HepG2 (cell line): ENCODE data around the gene LAMA5. TPM values are rescaled to one million over a fixed set of nuclear protein-coding genes. Genes with fewer than 3 reads are reported as not detected.

ENCODE experiments used
- ATAC-seq: fragments of 200-7000 bp; cut with Tn5 transposase; 3 replicates; pipeline ENCODE4 v1.9.1; 2020; ENCODE audit warnings: mild to moderate bottlenecking, moderate library complexity
- BruUV-seq: library from RNA; stranded (reverse); fragments of 400-500 nt; replicated peaks from 2 replicates; lab custom pipeline; 2021; lab: Mats Ljungman, UMichigan
- CTCF ChIA-PET: fragments of 300-600 bp; formaldehyde crosslinking; extraction: SDS; loops from one replicate; lab custom pipeline; 2021; ENCODE audit warnings: low total read pairs, inconsistent platforms, low intra/inter-chr PET ratio; lab: Yijun Ruan, JAX
- POLR2A ChIA-PET: fragments of 350-600 bp; sonication (Branson Sonifier 250); formaldehyde crosslinking; loops from one replicate; lab custom pipeline; 2020; ENCODE audit warnings: antibody characterized with exemption, inconsistent platforms; lab: Yijun Ruan, JAX
- DNase-seq: peaks from one replicate; pipeline ENCODE4 v3.0.0-alpha.2; 2015; ENCODE audit warnings: low spot score
- FAIRE-seq: peaks from 3 replicates; lab custom pipeline; 2011; peaks lifted over from hg19 to GRCh38; lab: Jason Lieb, UNC
- H2AFZ ChIP-seq: one replicate; pipeline ENCODE4 v1.6.1; 2011; ENCODE audit warnings: low read length, inconsistent platforms
- H3K27ac ChIP-seq: fragments of 300-600 bp; 3 replicates; pipeline ENCODE4 v1.8.0; 2011; ENCODE audit warnings: mixed run types, mild to moderate bottlenecking, mixed read lengths, low read length, inconsistent platforms; ENCODE audit not compliant: insufficient read depth; ENCODE audit errors: extremely low read length
- H3K27me3 ChIP-seq, 2 experiments: fragments of 200-600 bp in 1 of 2; 2 replicates in 1 of 2; 3 replicates in 1 of 2; pipeline versions ENCODE4 v1.6.0 to v1.8.0; 2011; ENCODE audit warnings: low read length in 2 of 2, mild to moderate bottlenecking in 2 of 2, moderate library complexity in 2 of 2, inconsistent platforms in 1 of 2; ENCODE audit not compliant: insufficient read depth in 2 of 2, control insufficient read depth in 1 of 2
- H3K36me3 ChIP-seq, 2 experiments: fragments of 200-600 bp in 1 of 2; replicated peaks in 1 of 2; 2 replicates in 1 of 2; 3 replicates in 1 of 2; pipeline versions ENCODE4 v1.5.1 to v1.8.0; 2011; ENCODE audit warnings: low read length in 2 of 2, inconsistent platforms in 1 of 2; ENCODE audit not compliant: insufficient read depth in 2 of 2, control insufficient read depth in 1 of 2
- H3K4me1 ChIP-seq: 2 replicates; pipeline ENCODE4 v1.5.1; 2012; ENCODE audit warnings: low read length, inconsistent platforms; ENCODE audit not compliant: insufficient read depth
- H3K4me2 ChIP-seq: 2 replicates; pipeline ENCODE4 v1.6.0; 2011; ENCODE audit warnings: low read depth, low read length, inconsistent platforms
- H3K4me3 ChIP-seq, 3 experiments: fragments of 200-600 bp in 1 of 3; sonication (generic), shearing (Covaris generic) in 1 of 3; replicated peaks in 1 of 3; 2 replicates each; pipeline ENCODE4 v1.5.1; 2011 to 2016; ENCODE audit warnings: low read length in 3 of 3, inconsistent platforms in 2 of 3, low read depth in 2 of 3, mild to moderate bottlenecking in 2 of 3, control low read depth in 1 of 3, mixed read lengths in 1 of 3; ENCODE audit not compliant: insufficient read depth in 1 of 3
- H3K79me2 ChIP-seq: one replicate; pipeline ENCODE4 v1.6.1; 2011; ENCODE audit warnings: low read length, inconsistent platforms; ENCODE audit not compliant: insufficient read depth
- H3K9ac ChIP-seq: 2 replicates; pipeline ENCODE4 v1.6.0; 2011; ENCODE audit warnings: mild to moderate bottlenecking, low read depth, low read length, inconsistent platforms; ENCODE audit not compliant: insufficient read depth
- H3K9me3 ChIP-seq: 2 replicates; pipeline ENCODE4 v1.5.1; 2012; ENCODE audit warnings: mild to moderate bottlenecking, low read length
- H4K20me1 ChIP-seq: 2 replicates; pipeline ENCODE4 v1.6.0; 2011; ENCODE audit warnings: inconsistent platforms, mild to moderate bottlenecking, low read length, moderate library complexity; ENCODE audit not compliant: insufficient read depth
- DPF2 ChIP-seq: sonication (generic); formaldehyde crosslinking; IDR thresholded peaks from 2 replicates; pipeline ENCODE4 v1.4.0; 2020; ENCODE audit warnings: mild to moderate bottlenecking, low read depth, missing genetic modification reagents, borderline replicate concordance
- IRX3 ChIP-seq: sonication (generic); formaldehyde crosslinking; IDR thresholded peaks from 2 replicates; pipeline ENCODE4 v1.8.1; 2023; ENCODE audit warnings: mild to moderate bottlenecking, low read depth, missing genetic modification reagents, borderline replicate concordance
- JARID2 ChIP-seq: sonication (generic); formaldehyde crosslinking; IDR thresholded peaks from 2 replicates; pipeline ENCODE4 v1.8.1; 2023; ENCODE audit warnings: missing genetic modification reagents, inconsistent platforms; ENCODE audit not compliant: insufficient replicate concordance
- KAT8 ChIP-seq: IDR thresholded peaks from 2 replicates; pipeline ENCODE4 v1.6.1; 2016; ENCODE audit warnings: missing genetic modification reagents, missing compliant biosample characterization
- MEIS1 ChIP-seq: sonication (generic); formaldehyde crosslinking; IDR thresholded peaks from 2 replicates; pipeline ENCODE4 v1.9.0; 2021; ENCODE audit warnings: mild to moderate bottlenecking, missing genetic modification reagents, moderate library complexity, borderline replicate concordance
- MYC ChIP-seq: sonication (generic); formaldehyde crosslinking; IDR thresholded peaks from 2 replicates; pipeline ENCODE4 v1.9.0; 2021; ENCODE audit warnings: missing genetic modification reagents, borderline replicate concordance
- NR2F1 ChIP-seq, 2 experiments: fragments of 450-650 bp in 1 of 2; formaldehyde crosslinking in 1 of 2; IDR thresholded peaks; 2 replicates each; pipeline versions ENCODE4 v1.5.0 to v1.6.1; 2016 to 2020; ENCODE audit warnings: mild to moderate bottlenecking in 1 of 2, missing compliant biosample characterization in 1 of 2, missing genetic modification reagents in 1 of 2, moderate library complexity in 1 of 2
- ZNF205 ChIP-seq: IDR thresholded peaks from 2 replicates; pipeline ENCODE4 v1.6.1; 2018; ENCODE audit warnings: missing biosample characterization, missing genetic modification reagents
- ZNF235 ChIP-seq: sonication (generic); formaldehyde crosslinking; IDR thresholded peaks from 2 replicates; pipeline ENCODE4 v1.8.1; 2023; ENCODE audit warnings: mild to moderate bottlenecking, missing genetic modification reagents, borderline replicate concordance
- ZNF451 ChIP-seq: sonication (generic); formaldehyde crosslinking; IDR thresholded peaks from 2 replicates; pipeline ENCODE4 v1.5.0; 2020; ENCODE audit warnings: mild to moderate bottlenecking, missing genetic modification reagents
- ZNF607 ChIP-seq: sonication (generic); formaldehyde crosslinking; IDR thresholded peaks from 2 replicates; pipeline ENCODE4 v1.5.1; 2020; ENCODE audit warnings: missing genetic modification reagents, mild to moderate bottlenecking, borderline replicate concordance
- ZNF709 ChIP-seq: sonication (generic); formaldehyde crosslinking; IDR thresholded peaks from 2 replicates; pipeline ENCODE4 v1.5.0; 2020; ENCODE audit warnings: mild to moderate bottlenecking, missing genetic modification reagents
- ZNF768 ChIP-seq: sonication (generic); formaldehyde crosslinking; IDR thresholded peaks from 2 replicates; pipeline ENCODE4 v1.4.0; 2020; ENCODE audit warnings: missing genetic modification reagents
- WGBS: methylation state at CpG from one replicate; pipeline ENCODE4 v1.1.6; 2017; ENCODE audit warnings: low lambda C conversion rate; 5-methylcytosine and 5-hydroxymethylcytosine counted together
- in situ Hi-C: cut with HindIII; loops from 2 replicates; pipeline ENCODE4 v1.10.0; 2017; ENCODE audit warnings: low pct_unique_long_range_greater_than_20kb; ENCODE audit not compliant: extremely low pct_ligation_motif_present
- intact Hi-C: fragments of 100-400 bp; cut with micrococcal nuclease; formaldehyde crosslinking; loops from one replicate; pipeline ENCODE4 v1.10.0; 2022; ENCODE audit not compliant: unreplicated experiment
- polyA plus RNA-seq, 8 experiments: library from polyadenylated mRNA; depleted of rRNA in 3 of 8; stranded (reverse) in 7 of 8; unstranded in 1 of 8; fragments of >200 nt; fragmentation: Illumina TruSeq in 4 of 8; extraction: Trizol in 4 of 8; gene quantifications; 2 replicates each; pipeline versions ENCODE4 v1.2.1 to v1.2.3, GENCODE V29; 2011 to 2016; ENCODE audit warnings: low read depth in 4 of 8, missing spikeins in 1 of 8, mixed read lengths in 1 of 8; ENCODE audit not compliant: insufficient read depth in 1 of 8
- total RNA-seq, 5 experiments: library from RNA; depleted of rRNA; stranded (reverse); fragments of >200 nt; fragmentation: Illumina TruSeq; extraction: Trizol; gene quantifications; 2 replicates each; pipeline ENCODE4 v1.2.3, GENCODE V29; 2016; ENCODE audit warnings: low read depth in 1 of 5
- TF ChIP-seq, protein P1 (sequence below): sonication (generic); formaldehyde crosslinking; IDR thresholded peaks from 2 replicates; pipeline ENCODE4 v1.4.0; 2020; ENCODE audit warnings: missing genetic modification reagents, borderline replicate concordance

The LAMA5 gene
- total and polyA plus RNA-seq, 2 of the 13 experiments (the other 11 are each of a cell fraction or from before 2014, with no cell fraction given), result 21.0 to 44.7 TPM

DNA sequence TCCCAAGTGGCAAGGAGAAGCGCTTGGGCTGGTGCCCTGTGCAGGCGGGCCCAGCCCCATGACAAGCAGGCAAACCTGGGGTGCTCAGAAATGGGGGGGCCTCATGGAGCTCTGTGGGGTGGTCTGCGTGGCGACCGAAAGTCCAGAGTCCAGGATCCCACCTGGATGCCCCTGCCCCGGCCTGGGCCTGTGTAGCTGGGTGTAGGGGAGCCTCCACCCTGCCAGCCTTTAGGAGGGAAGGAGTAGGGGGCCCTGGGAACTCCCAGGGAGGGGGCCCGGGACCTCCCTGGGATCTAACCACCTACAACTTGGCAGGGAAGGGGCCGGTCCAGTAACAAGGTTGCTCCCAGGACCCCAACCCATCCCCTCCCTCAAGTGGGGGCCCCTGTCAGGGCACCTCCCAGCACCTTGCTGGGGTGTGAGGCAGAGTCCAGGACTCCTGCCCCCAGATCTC is 4.5 kb upstream of the LAMA5 start (continued):
- peak; percentile 54; the same call in 1 of the 2 replicates for TF ChIP-seq IRX3

DNA sequence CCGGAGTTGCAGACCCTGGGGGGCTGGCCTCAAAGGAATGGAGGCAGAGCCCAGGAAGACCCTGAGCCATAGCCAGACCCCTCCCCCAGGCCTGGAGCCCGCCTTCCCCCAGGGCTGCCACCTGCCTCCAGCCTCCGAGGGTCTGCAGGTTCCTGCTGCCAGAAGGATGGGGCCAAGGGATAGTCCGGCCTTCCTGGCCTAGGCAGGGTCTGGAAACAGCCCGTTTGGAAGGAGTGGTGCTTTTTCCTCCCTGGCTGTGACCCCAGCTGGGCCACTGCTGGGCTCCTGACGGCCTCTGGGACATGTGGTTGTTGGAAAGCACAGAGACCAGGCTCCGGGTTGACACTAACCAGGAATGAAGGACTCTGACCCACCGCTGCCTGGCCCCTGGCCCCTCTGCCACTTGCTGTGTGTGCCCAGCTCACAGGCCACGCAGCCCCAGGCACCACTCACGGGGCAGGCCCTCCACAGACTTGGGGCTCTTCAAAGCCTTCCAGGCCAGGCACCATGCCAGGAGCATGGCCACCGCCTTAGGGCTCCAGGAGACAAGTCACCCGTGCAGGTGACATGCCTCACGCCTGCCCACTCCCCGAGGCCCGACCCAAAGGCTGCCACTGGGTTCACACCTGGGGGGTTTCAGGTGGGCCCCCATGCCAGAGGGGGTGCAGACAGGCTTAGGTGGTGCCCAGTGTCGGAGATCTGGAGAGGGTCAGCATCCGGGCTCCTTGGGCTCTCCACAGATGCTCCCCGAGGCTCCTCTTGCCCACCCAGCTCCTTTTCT is 3.9 kb upstream of the LAMA5 start:
- CTCF ChIA-PET, result no interaction called here
- no TSS peak for BruUV-seq
- H3K79me2 ChIP-seq, result peaks cover 10% of the 10 kb centered on the region
- peak overlapping the region; percentile 90 for H3K9ac ChIP-seq
- ATAC-seq, result peak; percentile 24
- peak overlapping the region; percentile 97 for H3K4me2 ChIP-seq
- H3K4me3 ChIP-seq, result peak overlapping the region; percentile 65 to 95 (median 91)
- FAIRE-seq, result no peak
- in situ Hi-C loops, result no loop called here
- no peaks in the 10 kb centered on the region for H3K36me3 ChIP-seq
- H3K4me1 ChIP-seq, result peaks cover 73% of the 10 kb centered on the region
- H3K27ac ChIP-seq, result peak overlapping the region; percentile 95
- intact Hi-C loops, result loop anchor here (2.0 to 10.0 kb wide), 2 partner anchors 16 to 424 kb away; partner anchors contain the start of gene MRGBP
- H3K27me3 ChIP-seq, result no peaks in the 10 kb centered on the region
- no peak overlapping the region for H2AFZ ChIP-seq
- POLR2A ChIA-PET, result interaction anchor here (0.6 to 10.1 kb wide), 13 partner anchors 11 to 1349 kb away, joined by 3 to 187 read pairs (median 8); partner anchors contain the start of genes ADRM1 and RPS21
- H3K9me3 ChIP-seq, result no peaks in the 10 kb centered on the region
- WGBS, result 15% methylated on average over 18 of the region's 18 CpGs
- H4K20me1 ChIP-seq, result peaks cover 3% of the 10 kb centered on the region; the same call in 1 of the 2 replicates
- DNase-seq, result peak; percentile 74
- TF ChIP-seq KAT8 (peak; percentile 65), NR2F1 (CRISPR knock-in tag; IDR thresholded peaks at IDR 0.05) (peak; percentile 47 to 75), ZNF709 (CRISPR knock-in tag) (peak; percentile 77; the same call in 1 of the 2 replicates), JARID2 (CRISPR knock-in tag) (no peak), ZNF607 (CRISPR knock-in tag) (0 out of 2 replicates have a peak, but pooled peaks have one; percentile 63), DPF2 (CRISPR knock-in tag) (0 out of 2 replicates have a peak, but pooled peaks have one; percentile 46), ZNF768 (CRISPR knock-in tag) (peak; percentile 68; the same call in 1 of the 2 replicates), MEIS1 (CRISPR knock-in tag) (peak; percentile 90), MYC (CRISPR knock-in tag) (peak; percentile 85), ZNF451 (CRISPR knock-in tag) (peak; percentile 45; the same call in 1 of the 2 replicates), ZNF235 (peak; percentile 95; the same call in 1 of the 2 replicates), ZNF205 (CRISPR knock-in tag) (peak; percentile 36)
- TF ChIP-seq, protein P1, sequence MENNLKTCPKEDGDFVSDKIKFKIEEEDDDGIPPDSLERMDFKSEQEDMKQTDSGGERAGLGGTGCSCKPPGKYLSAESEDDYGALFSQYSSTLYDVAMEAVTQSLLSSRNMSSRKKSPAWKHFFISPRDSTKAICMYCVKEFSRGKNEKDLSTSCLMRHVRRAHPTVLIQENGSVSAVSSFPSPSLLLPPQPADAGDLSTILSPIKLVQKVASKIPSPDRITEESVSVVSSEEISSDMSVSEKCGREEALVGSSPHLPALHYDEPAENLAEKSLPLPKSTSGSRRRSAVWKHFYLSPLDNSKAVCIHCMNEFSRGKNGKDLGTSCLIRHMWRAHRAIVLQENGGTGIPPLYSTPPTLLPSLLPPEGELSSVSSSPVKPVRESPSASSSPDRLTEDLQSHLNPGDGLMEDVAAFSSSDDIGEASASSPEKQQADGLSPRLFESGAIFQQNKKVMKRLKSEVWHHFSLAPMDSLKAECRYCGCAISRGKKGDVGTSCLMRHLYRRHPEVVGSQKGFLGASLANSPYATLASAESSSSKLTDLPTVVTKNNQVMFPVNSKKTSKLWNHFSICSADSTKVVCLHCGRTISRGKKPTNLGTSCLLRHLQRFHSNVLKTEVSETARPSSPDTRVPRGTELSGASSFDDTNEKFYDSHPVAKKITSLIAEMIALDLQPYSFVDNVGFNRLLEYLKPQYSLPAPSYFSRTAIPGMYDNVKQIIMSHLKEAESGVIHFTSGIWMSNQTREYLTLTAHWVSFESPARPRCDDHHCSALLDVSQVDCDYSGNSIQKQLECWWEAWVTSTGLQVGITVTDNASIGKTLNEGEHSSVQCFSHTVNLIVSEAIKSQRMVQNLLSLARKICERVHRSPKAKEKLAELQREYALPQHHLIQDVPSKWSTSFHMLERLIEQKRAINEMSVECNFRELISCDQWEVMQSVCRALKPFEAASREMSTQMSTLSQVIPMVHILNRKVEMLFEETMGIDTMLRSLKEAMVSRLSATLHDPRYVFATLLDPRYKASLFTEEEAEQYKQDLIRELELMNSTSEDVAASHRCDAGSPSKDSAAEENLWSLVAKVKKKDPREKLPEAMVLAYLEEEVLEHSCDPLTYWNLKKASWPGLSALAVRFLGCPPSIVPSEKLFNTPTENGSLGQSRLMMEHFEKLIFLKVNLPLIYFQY (CRISPR knock-in tag), result peak; percentile 97
